Psoas muscle (tissue), 8 donors: Measurements from ENCODE around the gene TRRAP. TPM values are rescaled to one million over a fixed set of nuclear protein-coding genes. Genes with fewer than 3 reads are reported as not detected.
A peak's percentile ranks its signal among the peaks of the same experiment; 100 is the strongest.

Experiments used
- ATAC-seq, 4 donors: fragments of 200-7000 bp; cut with Tn5 transposase; one replicate each; pipeline ENCODE4 v1.9.1; 2020; ENCODE audit warnings: moderate library complexity in 3 of 4, mild to moderate bottlenecking in 2 of 4
- DNase-seq, 2 donors: peaks; one replicate each; pipeline ENCODE4 v3.0.0-alpha.2; 2020
- H3K27ac ChIP-seq: fragments of 200-600 bp; one replicate; pipeline ENCODE4 v1.8.0; 2022
- H3K27me3 ChIP-seq, 3 donors: fragments of 200-600 bp in 1 of 3; one replicate each; pipeline versions ENCODE4 v1.6.1 to v1.8.0; 2013 to 2022; ENCODE audit warnings: low read length in 2 of 3, mild to moderate bottlenecking in 2 of 3, moderate library complexity in 1 of 3; ENCODE audit not compliant: insufficient read depth in 3 of 3
- H3K36me3 ChIP-seq, 2 donors: fragments of 200-600 bp in 1 of 2; one replicate each; pipeline versions ENCODE4 v1.6.1 to v1.8.0; 2013 to 2022; ENCODE audit warnings: low read depth in 1 of 2, mild to moderate bottlenecking in 1 of 2, moderate library complexity in 1 of 2; ENCODE audit not compliant: insufficient read depth in 1 of 2
- H3K4me1 ChIP-seq: fragments of 200-600 bp; one replicate; pipeline ENCODE4 v1.8.0; 2022
- H3K4me3 ChIP-seq: fragments of 200-600 bp; one replicate; pipeline ENCODE4 v1.8.0; 2022; ENCODE audit warnings: mild to moderate bottlenecking
- H3K9me3 ChIP-seq: fragments of 200-600 bp; one replicate; pipeline ENCODE4 v1.8.0; 2022
- CTCF ChIP-seq: fragments of 200-600 bp; IDR thresholded peaks from one replicate; pipeline ENCODE4 v1.8.0; 2022; ENCODE audit warnings: antibody characterized with exemption
- WGBS, 3 donors: extraction: QIAGEN DNeasy Blood & Tissue Kit; methylation state at CpG; one replicate each; pipeline versions ENCODE4 v1.1.6 to v1.1.7; 2013; 5-methylcytosine and 5-hydroxymethylcytosine counted together
- intact Hi-C, 2 donors: fragments of 100-400 bp; cut with DNase I; formaldehyde crosslinking; loops; one replicate each; pipeline versions ENCODE4 v1.11.0 to v1.14.2; 2022
- polyA plus RNA-seq, 3 donors: library from polyadenylated mRNA; stranded (reverse); fragments of 200-250 nt; gene quantifications; one replicate each; pipeline ENCODE4 v1.2.3, GENCODE V29; 2013
- total RNA-seq, 4 donors: library from RNA; stranded (reverse); fragmentation: NEBNext Ultra II Directional in 2 of 4; extraction: Animal tissue kit (Norgen Biotek cat#: 25700) in 2 of 4; gene quantifications; one replicate each; pipeline versions ENCODE4 v1.2.1 to v1.2.4, GENCODE V29; 2021 to 2023
- donor health status: healthy with polysubstance abuse.
- donor health status: DM: no; HTN: no; CAD: no; lungs with moderate emphysema.
- donor health status: Bipolar disorder and iron deficiency.
- donor health status: healthy.
- donor health status: DM: yes; HTN: yes; CAD: no.
- donor health status: DM: no; HTN: no; CAD: no.
- donor health status: DM: no; HTN: no; CAD: no.
- donor health status: DM: yes; HTN: yes; CAD: no.

The TRRAP gene
- total and polyA plus RNA-seq, 7 donors: 3.8 to 21.3 (median 13.3) TPM

GRCh38 chr7:98863601-98864000, 14.7 kb upstream of the TRRAP start:
- Histone ChIP-seq H3K4me3 (no peak overlapping the region), H3K4me1 (no peaks in the 10 kb centered on the region), H3K27ac (no peak overlapping the region), H3K9me3 (no peaks in the 10 kb centered on the region), H3K27me3 (peaks cover 0 to 11% (median 2%) of the 10 kb centered on the region in 3 donors), H3K36me3 (no peaks in the 10 kb centered on the region)
- DNase-seq (no peak), ATAC-seq (no peak)
- intact Hi-C loops: no loop called here
- 89 to 96% (median 89%) methylated on average over 2 of the region's 2 CpGs for WGBS, 3 donors
- TF ChIP-seq CTCF: no peak

- H3K36me3 ChIP-seq: no peaks in the 10 kb centered on the region
- no peaks in the 10 kb centered on the region for H3K9me3 ChIP-seq
- WGBS, 3 donors: 57 to 60% (median 59%) methylated on average over 13 to 14 of the region's 14 CpGs
- no peaks in the 10 kb centered on the region for H3K4me1 ChIP-seq
- no peak overlapping the region for H3K27ac ChIP-seq
- DNase-seq (no peak), ATAC-seq (no peak)
- no peak for TF ChIP-seq CTCF
- intact Hi-C loops: no loop called here
- H3K4me3 ChIP-seq: no peak overlapping the region
- peaks cover 0 to 20% (median 3%) of the 10 kb centered on the region in 3 donors for H3K27me3 ChIP-seq
Measured at GRCh38 chr7:98864731-98865453, 13.4 kb upstream of the TRRAP start.

GRCh38 chr7:98866351-98866750, 12.0 kb upstream of the TRRAP start:
- no peaks in the 10 kb centered on the region for H3K4me1 ChIP-seq
- H3K27me3 ChIP-seq: peaks cover 0 to 34% (median 4%) of the 10 kb centered on the region in 3 donors
- no peak for TF ChIP-seq CTCF
- H3K9me3 ChIP-seq: no peaks in the 10 kb centered on the region
- ATAC-seq (no peak), DNase-seq (peak in 1 of 2 donors; percentile 12)
- no peak overlapping the region for H3K27ac ChIP-seq
- H3K36me3 ChIP-seq: no peaks in the 10 kb centered on the region
- H3K4me3 ChIP-seq: no peak overlapping the region
- intact Hi-C loops: no loop called here
- 88 to 90% (median 90%) methylated on average over 12 of the region's 12 CpGs for WGBS, 3 donors

GRCh38 chr7:98866765-98867164, 11.6 kb upstream of the TRRAP start:
- ATAC-seq: no peak
- Histone ChIP-seq H3K36me3 (no peaks in the 10 kb centered on the region), H3K9me3 (no peaks in the 10 kb centered on the region), H3K27ac (no peak overlapping the region), H3K4me3 (no peak overlapping the region), H3K4me1 (no peaks in the 10 kb centered on the region), H3K27me3 (peaks cover 0 to 37% (median 7%) of the 10 kb centered on the region in 3 donors)
- WGBS, 3 donors: 67 to 76% (median 72%) methylated on average over 7 of the region's 7 CpGs
- DNase-seq: no peak
- no peak for TF ChIP-seq CTCF
- intact Hi-C loops: no loop called here

- no peaks in the 10 kb centered on the region for H3K4me1 ChIP-seq
- H3K27me3 ChIP-seq: peaks cover 0 to 39% (median 7%) of the 10 kb centered on the region in 3 donors
- no peaks in the 10 kb centered on the region for H3K9me3 ChIP-seq
- 78 to 91% (median 81%) methylated on average over 2 of the region's 2 CpGs for WGBS, 3 donors
- DNase-seq: no peak
- no peak for TF ChIP-seq CTCF
- no peak for ATAC-seq
- H3K4me3 ChIP-seq: no peak overlapping the region
- H3K36me3 ChIP-seq: no peaks in the 10 kb centered on the region
- no peak overlapping the region for H3K27ac ChIP-seq
- intact Hi-C loops: no loop called here
Measured at GRCh38 chr7:98868450-98868849, 9.9 kb upstream of the TRRAP start.
